H1 (cell line): ENCODE data around the gene LPP. TPM values are rescaled to one million over a fixed set of nuclear protein-coding genes. Genes with fewer than 3 reads are reported as not detected.

Experiments used
- CTCF ChIA-PET: fragments of 300-600 bp; sonication (Branson Sonifier 250); formaldehyde crosslinking; loops from one replicate; lab custom pipeline; 2021; ENCODE audit not compliant: partially characterized antibody; lab: Charles Lee
- POLR2A ChIA-PET: fragments of 300-600 bp; sonication (Branson Sonifier 250); formaldehyde crosslinking; loops from one replicate; lab custom pipeline; 2021; ENCODE audit warnings: inconsistent platforms; ENCODE audit not compliant: partially characterized antibody; lab: Charles Lee
- DNase-seq, 2 experiments: peaks; one replicate each; pipeline versions ENCODE4 v3.0.0 to v3.0.0-alpha.2; 2010 to 2022; ENCODE audit warnings: low spot score in 2 of 2, low read depth in 1 of 2, mixed read lengths in 1 of 2
- FAIRE-seq: peaks from 2 replicates; lab custom pipeline; 2011; peaks lifted over from hg19 to GRCh38; lab: Jason Lieb, UNC
- H2AFZ ChIP-seq: 2 replicates; pipeline ENCODE4 v1.8.1; 2012; ENCODE audit warnings: low read length, inconsistent platforms
- H2AK5ac ChIP-seq: 2 replicates; pipeline ENCODE4 v1.6.1; 2013; ENCODE audit warnings: low read depth, low read length
- H2BK120ac ChIP-seq: replicated peaks from 2 replicates; pipeline ENCODE3; 2013; ENCODE audit warnings: low read depth, low read length, inconsistent platforms
- H2BK12ac ChIP-seq: 2 replicates; pipeline ENCODE4 v1.6.1; 2013; ENCODE audit warnings: low read depth, low read length
- H2BK15ac ChIP-seq: 2 replicates; pipeline ENCODE4 v1.6.1; 2013; ENCODE audit warnings: low read length
- H2BK20ac ChIP-seq: 2 replicates; pipeline ENCODE4 v1.6.1; 2013; ENCODE audit warnings: low read length
- H2BK5ac ChIP-seq: 2 replicates; pipeline ENCODE4 v1.6.1; 2013; ENCODE audit warnings: low read depth, low read length
- H3K14ac ChIP-seq: 2 replicates; pipeline ENCODE4 v1.6.1; 2013; ENCODE audit warnings: inconsistent platforms; ENCODE audit not compliant: insufficient read length
- H3K18ac ChIP-seq: 2 replicates; pipeline ENCODE4 v1.6.1; 2013; ENCODE audit warnings: low read length; ENCODE audit errors: extremely low read depth
- H3K23ac ChIP-seq: 2 replicates; pipeline ENCODE4 v1.6.1; 2013; ENCODE audit warnings: inconsistent platforms; ENCODE audit not compliant: insufficient read length
- H3K23me2 ChIP-seq: 2 replicates; pipeline ENCODE4 v1.6.1; 2013; ENCODE audit warnings: low read depth, low read length
- H3K27ac ChIP-seq: 2 replicates; pipeline ENCODE4 v1.6.1; 2011; ENCODE audit warnings: low read depth, low read length, inconsistent platforms
- H3K27me3 ChIP-seq, 4 experiments: replicated peaks in 1 of 4; 1 replicate in 1 of 4; 2 replicates in 3 of 4; pipeline versions ENCODE4 v1.6.1 to v1.8.1; 2011 to 2013; ENCODE audit warnings: low read length in 3 of 4, mild to moderate bottlenecking in 3 of 4, inconsistent platforms in 2 of 4, mixed read lengths in 2 of 4, moderate library complexity in 1 of 4; ENCODE audit not compliant: control insufficient read depth in 3 of 4, insufficient read depth in 3 of 4; ENCODE audit errors: extremely low read depth in 1 of 4
- H3K36me3 ChIP-seq, 4 experiments: 2 replicates each; pipeline versions ENCODE4 v1.6.1 to v1.8.1; 2011 to 2013; ENCODE audit warnings: mild to moderate bottlenecking in 4 of 4, low read length in 3 of 4, moderate library complexity in 2 of 4, control low read depth in 1 of 4, inconsistent platforms in 1 of 4; ENCODE audit not compliant: insufficient read depth in 4 of 4, control insufficient read depth in 2 of 4
- H3K4ac ChIP-seq: replicated peaks from 2 replicates; pipeline ENCODE3; 2013; ENCODE audit warnings: low read length, low read depth, mixed read lengths, inconsistent platforms; ENCODE audit not compliant: insufficient read length
- H3K4me1 ChIP-seq, 4 experiments: replicated peaks in 1 of 4; 1 replicate in 1 of 4; 2 replicates in 3 of 4; pipeline versions ENCODE4 v1.6.1 to v1.8.1; 2011 to 2013; ENCODE audit warnings: low read length in 3 of 4, inconsistent platforms in 2 of 4, mixed read lengths in 1 of 4; ENCODE audit not compliant: insufficient read depth in 4 of 4, control insufficient read depth in 3 of 4
- H3K4me2 ChIP-seq, 2 experiments: 2 replicates each; pipeline versions ENCODE4 v1.6.1 to v1.8.1; 2011 to 2013; ENCODE audit warnings: low read depth in 2 of 2, low read length in 2 of 2, control low read depth in 1 of 2, inconsistent platforms in 1 of 2, mild to moderate bottlenecking in 1 of 2; ENCODE audit not compliant: insufficient read depth in 1 of 2
- H3K4me3 ChIP-seq, 4 experiments: fragments of 200-600, 300-600 bp in 1 of 4; sonication (generic), shearing (Covaris generic), sonication (Bioruptor Twin) in 1 of 4; 2 replicates each; pipeline versions ENCODE4 v1.5.1 to v1.8.1; 2011 to 2016; ENCODE audit warnings: low read length in 4 of 4, low read depth in 3 of 4, control low read depth in 2 of 4, inconsistent platforms in 2 of 4, mild to moderate bottlenecking in 2 of 4, mixed read lengths in 1 of 4, moderate library complexity in 1 of 4; ENCODE audit not compliant: insufficient read depth in 2 of 4; ENCODE audit errors: extremely low read depth in 1 of 4
- H3K56ac ChIP-seq: replicated peaks from 2 replicates; pipeline ENCODE3; 2013; ENCODE audit warnings: low read depth, mild to moderate bottlenecking, mixed read lengths, low read length, inconsistent platforms; ENCODE audit not compliant: insufficient read length
- H3K79me1 ChIP-seq: 2 replicates; pipeline ENCODE4 v1.6.1; 2013; ENCODE audit warnings: low read depth, low read length, control low read depth
- H3K79me2 ChIP-seq, 2 experiments: 2 replicates each; pipeline versions ENCODE4 v1.6.1 to v1.8.1; 2012 to 2013; ENCODE audit warnings: low read length in 2 of 2, mild to moderate bottlenecking in 2 of 2, inconsistent platforms in 1 of 2; ENCODE audit not compliant: insufficient read depth in 2 of 2, control insufficient read depth in 1 of 2
- H3K9ac ChIP-seq, 4 experiments: replicated peaks in 1 of 4; 1 replicate in 1 of 4; 2 replicates in 3 of 4; pipeline versions ENCODE4 v1.6.1 to v1.8.1; 2011 to 2013; ENCODE audit warnings: low read depth in 3 of 4, low read length in 3 of 4, control low read depth in 2 of 4, mild to moderate bottlenecking in 2 of 4, moderate library complexity in 2 of 4, inconsistent platforms in 1 of 4; ENCODE audit errors: extremely low read depth in 1 of 4
- H3K9me3 ChIP-seq, 2 experiments: 2 replicates each; pipeline versions ENCODE4 v1.6.1 to v1.8.1; 2012 to 2013; ENCODE audit warnings: mild to moderate bottlenecking in 2 of 2, moderate library complexity in 2 of 2, control low read depth in 1 of 2, inconsistent platforms in 1 of 2, low read depth in 1 of 2, low read length in 1 of 2, mixed read lengths in 1 of 2; ENCODE audit not compliant: insufficient read depth in 2 of 2
- H4K20me1 ChIP-seq, 2 experiments: replicated peaks in 1 of 2; 2 replicates each; pipeline versions ENCODE3 to v1.8.1; 2011 to 2013; ENCODE audit warnings: inconsistent platforms in 2 of 2, low read length in 2 of 2, mild to moderate bottlenecking in 1 of 2; ENCODE audit not compliant: insufficient read depth in 2 of 2, control insufficient read depth in 1 of 2
- H4K5ac ChIP-seq: 2 replicates; pipeline ENCODE4 v1.6.1; 2013; ENCODE audit warnings: low read length, low read depth, mixed read lengths, inconsistent platforms; ENCODE audit not compliant: insufficient read length
- H4K8ac ChIP-seq: 2 replicates; pipeline ENCODE4 v1.8.0; 2013; ENCODE audit warnings: mild to moderate bottlenecking, moderate library complexity, low read length, inconsistent platforms; ENCODE audit not compliant: insufficient read depth; ENCODE audit errors: extremely low read depth
- H4K91ac ChIP-seq: replicated peaks from 2 replicates; pipeline ENCODE3; 2013; ENCODE audit warnings: low read length, mixed read lengths, inconsistent platforms; ENCODE audit not compliant: insufficient read length
- ASH2L ChIP-seq: fragments of 200-600, 300-600 bp; sonication (generic); IDR thresholded peaks from one replicate; pipeline ENCODE4 v1.7.1; 2017; ENCODE audit warnings: low read length
- CHD1 ChIP-seq: IDR thresholded peaks from 2 replicates; pipeline ENCODE4 v1.6.1; 2012; ENCODE audit warnings: low read depth, low read length, improper control_type of control experiment
- CHD2 ChIP-seq: IDR thresholded peaks from 2 replicates; pipeline ENCODE4 v1.6.1; 2012; ENCODE audit warnings: low read length, improper control_type of control experiment
- FOSL1 ChIP-seq: IDR thresholded peaks from 2 replicates; pipeline ENCODE4 v1.6.1; 2011; ENCODE audit warnings: mild to moderate bottlenecking, low read depth, low read length, moderate library complexity; ENCODE audit not compliant: insufficient read depth
- JUN ChIP-seq: IDR thresholded peaks from 2 replicates; pipeline ENCODE4 v1.6.1; 2011; ENCODE audit warnings: low read depth, mild to moderate bottlenecking, improper control_type of control experiment, low read length
- RFX5 ChIP-seq: IDR thresholded peaks from 2 replicates; pipeline ENCODE4 v1.6.1; 2011; ENCODE audit warnings: low read depth, low read length, improper control_type of control experiment, borderline replicate concordance
- SIRT6 ChIP-seq: IDR thresholded peaks from one replicate; pipeline ENCODE4 v1.7.1; 2012; ENCODE audit warnings: low read length, inconsistent platforms
- WGBS, 2 experiments: shearing (Covaris generic) in 1 of 2; methylation state at CpG; one replicate each; pipeline versions ENCODE4 v1.1.6 to v1.1.7; 2013 to 2015; ENCODE audit warnings: low lambda C conversion rate in 2 of 2, mixed read lengths in 2 of 2, inconsistent platforms in 1 of 2, low coverage in 1 of 2, missing lambda C conversion rate in 1 of 2; ENCODE audit not compliant: insufficient replicate concordance in 2 of 2, insufficient coverage in 1 of 2, insufficient read length in 1 of 2; ENCODE audit errors: extremely low coverage in 1 of 2, missing lambda C conversion rate in 1 of 2; 5-methylcytosine and 5-hydroxymethylcytosine counted together
- polyA plus RNA-seq, 7 experiments: library from polyadenylated mRNA; depleted of rRNA in 3 of 7; stranded (reverse) in 5 of 7; unstranded in 2 of 7; fragments of >200 nt in 5 of 7; fragments of 200-250 nt in 2 of 7; gene quantifications; 1 replicate in 5 of 7; 2 replicates in 1 of 7; 4 replicates in 1 of 7; pipeline versions ENCODE4 v1.2.1 to v1.2.3, GENCODE V29; 2011 to 2013; ENCODE audit warnings: missing spikeins in 2 of 7, mixed read lengths in 2 of 7
- total RNA-seq: library from RNA; stranded (reverse); fragmentation: NEBNext Ultra II Directional; extraction: Animal tissue kit (Norgen Biotek cat#: 25700); gene quantifications from 2 replicates; pipeline ENCODE4 v1.2.1, GENCODE V29; 2021

The LPP gene
- total and polyA plus RNA-seq, 2 of the 8 experiments (the other 6 are each of a cell fraction or from before 2014, with no cell fraction given): 10.0 to 53.3 TPM

DNA sequence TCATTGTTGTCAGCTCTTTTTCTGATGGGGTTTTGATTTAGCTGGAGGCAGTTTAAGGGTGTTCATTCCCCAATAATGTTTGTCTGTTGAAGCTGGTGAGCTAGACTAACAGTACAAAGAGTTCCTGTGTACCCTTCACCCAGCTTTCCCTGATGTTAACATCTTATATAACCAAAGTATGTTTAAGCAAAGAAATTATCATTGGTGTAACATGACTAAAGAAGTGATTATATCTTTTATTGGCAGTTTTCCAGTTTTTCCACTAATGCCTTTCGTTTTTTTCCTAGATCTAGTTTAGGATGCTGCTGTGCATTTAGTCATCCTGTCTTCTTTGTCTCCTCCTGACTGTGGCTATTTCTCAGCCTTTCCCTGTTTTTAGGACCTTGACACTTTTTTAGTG is 165.6 kb downstream of the LPP start:
- H2BK5ac ChIP-seq: no peak overlapping the region
- no peaks in the 10 kb centered on the region for H3K9me3 ChIP-seq
- H2AFZ ChIP-seq: no peak overlapping the region
- no peak overlapping the region for H3K4me2 ChIP-seq
- no peak overlapping the region for H2BK20ac ChIP-seq
- no peak for FAIRE-seq
- peaks cover 5% of the 10 kb centered on the region; the same call in 1 of the 2 replicates for H3K79me1 ChIP-seq
- no peaks in the 10 kb centered on the region for H3K23me2 ChIP-seq
- no peak overlapping the region for H3K14ac ChIP-seq
- no peaks in the 10 kb centered on the region for H3K4me1 ChIP-seq
- H4K5ac ChIP-seq: no peak overlapping the region
- DNase-seq: no peak
- CTCF ChIA-PET: no interaction called here
- no peak overlapping the region for H4K8ac ChIP-seq
- H2AK5ac ChIP-seq: no peak overlapping the region
- 95% methylated on average over 1 of the region's 1 CpG; no CpG with 5 or more reads in 1 of the 2 experiments for WGBS, 2 experiments
- no peaks in the 10 kb centered on the region for H3K27me3 ChIP-seq
- no peak overlapping the region for H3K9ac ChIP-seq
- H4K20me1 ChIP-seq: peaks cover 0 to 1% of the 10 kb centered on the region in 2 experiments
- H3K23ac ChIP-seq: no peak overlapping the region
- no peak overlapping the region for H2BK12ac ChIP-seq
- no peaks in the 10 kb centered on the region for H3K79me2 ChIP-seq
- no peak overlapping the region for H2BK15ac ChIP-seq
- no peak overlapping the region for H3K4me3 ChIP-seq
- H2BK120ac ChIP-seq: no peak overlapping the region
- POLR2A ChIA-PET: interaction anchor here (0.7 kb wide), 1 partner anchor 9 kb away, joined by 4 read pairs; no protein-coding TSS in a partner anchor
- H3K18ac ChIP-seq: no peak overlapping the region
- H4K91ac ChIP-seq: no peak overlapping the region
- no peak overlapping the region for H3K27ac ChIP-seq
- H3K4ac ChIP-seq: no peak overlapping the region
- TF ChIP-seq ASH2L (no peak), CHD1 (no peak), JUN (no peak), CHD2 (no peak), SIRT6 (no peak), FOSL1 (no peak), RFX5 (no peak)
- H3K36me3 ChIP-seq: no peaks in the 10 kb centered on the region
- no peak overlapping the region for H3K56ac ChIP-seq
